ENCODE data around the gene WDFY2.

WDFY2 gene

DNA sequence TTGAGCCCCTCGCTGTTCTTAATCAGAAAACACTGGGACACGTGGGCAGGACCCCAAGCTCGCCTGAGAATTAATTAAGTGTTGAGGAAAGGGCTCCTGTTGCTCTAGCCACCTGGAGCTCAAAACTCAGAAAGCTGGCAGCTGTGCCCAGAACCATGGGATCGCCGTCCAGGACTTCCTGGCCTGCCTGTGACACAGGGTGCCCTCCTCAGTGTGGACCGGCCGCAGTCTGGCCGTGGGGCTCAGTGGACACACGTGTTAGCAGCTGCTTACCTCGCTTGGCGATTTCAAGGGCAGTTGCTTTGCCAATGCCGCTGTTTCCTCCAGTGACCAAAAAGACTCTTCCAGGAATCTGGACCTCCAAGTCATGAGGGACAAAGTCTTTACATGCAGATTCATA, 215.0 kb downstream of the WDFY2 start:
- DNase-seq (ENCODE audit: low spot score): no peak
- TF ChIP-seq, protein P1, sequence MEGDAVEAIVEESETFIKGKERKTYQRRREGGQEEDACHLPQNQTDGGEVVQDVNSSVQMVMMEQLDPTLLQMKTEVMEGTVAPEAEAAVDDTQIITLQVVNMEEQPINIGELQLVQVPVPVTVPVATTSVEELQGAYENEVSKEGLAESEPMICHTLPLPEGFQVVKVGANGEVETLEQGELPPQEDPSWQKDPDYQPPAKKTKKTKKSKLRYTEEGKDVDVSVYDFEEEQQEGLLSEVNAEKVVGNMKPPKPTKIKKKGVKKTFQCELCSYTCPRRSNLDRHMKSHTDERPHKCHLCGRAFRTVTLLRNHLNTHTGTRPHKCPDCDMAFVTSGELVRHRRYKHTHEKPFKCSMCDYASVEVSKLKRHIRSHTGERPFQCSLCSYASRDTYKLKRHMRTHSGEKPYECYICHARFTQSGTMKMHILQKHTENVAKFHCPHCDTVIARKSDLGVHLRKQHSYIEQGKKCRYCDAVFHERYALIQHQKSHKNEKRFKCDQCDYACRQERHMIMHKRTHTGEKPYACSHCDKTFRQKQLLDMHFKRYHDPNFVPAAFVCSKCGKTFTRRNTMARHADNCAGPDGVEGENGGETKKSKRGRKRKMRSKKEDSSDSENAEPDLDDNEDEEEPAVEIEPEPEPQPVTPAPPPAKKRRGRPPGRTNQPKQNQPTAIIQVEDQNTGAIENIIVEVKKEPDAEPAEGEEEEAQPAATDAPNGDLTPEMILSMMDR (IDR thresholded peaks at IDR 0.05; ENCODE audit: borderline replicate concordance, control extremely low read depth, extremely low read depth, insufficient read depth, missing control alignments): no peak
- in situ Hi-C loops (cut with MboI; ENCODE audit: low sequenced_read_pairs, unreplicated experiment): loop anchor here (10.0 to 25.0 kb wide), 2 partner anchors 354 to 512 kb away; no protein-coding TSS in a partner anchor

DNA sequence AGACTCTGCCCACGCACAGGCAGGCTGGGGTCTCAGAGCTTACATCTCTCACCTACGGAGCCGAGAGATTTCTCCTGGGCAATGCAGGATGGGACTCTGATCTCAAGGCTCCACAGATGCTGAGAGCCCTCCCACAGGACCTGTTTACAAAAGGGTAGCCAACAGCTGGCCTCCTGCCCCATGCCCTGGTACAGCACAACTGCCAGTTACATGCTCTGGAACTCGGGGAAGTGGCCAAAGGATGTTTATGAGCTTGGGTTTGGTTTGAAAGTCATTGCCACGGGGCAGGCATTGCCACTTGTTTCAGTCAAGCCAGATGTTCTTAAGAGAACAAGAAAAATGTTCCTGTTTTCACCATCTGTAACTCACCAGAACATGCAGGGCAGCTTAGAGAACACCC, 216.2 kb downstream of the WDFY2 start:
- TF ChIP-seq, protein P1 (IDR thresholded peaks at IDR 0.05; ENCODE audit: borderline replicate concordance, control extremely low read depth, extremely low read depth, insufficient read depth, missing control alignments): no peak
- in situ Hi-C loops (cut with MboI; ENCODE audit: low sequenced_read_pairs, unreplicated experiment): no loop called here
- DNase-seq (ENCODE audit: low spot score): no peak

DNA sequence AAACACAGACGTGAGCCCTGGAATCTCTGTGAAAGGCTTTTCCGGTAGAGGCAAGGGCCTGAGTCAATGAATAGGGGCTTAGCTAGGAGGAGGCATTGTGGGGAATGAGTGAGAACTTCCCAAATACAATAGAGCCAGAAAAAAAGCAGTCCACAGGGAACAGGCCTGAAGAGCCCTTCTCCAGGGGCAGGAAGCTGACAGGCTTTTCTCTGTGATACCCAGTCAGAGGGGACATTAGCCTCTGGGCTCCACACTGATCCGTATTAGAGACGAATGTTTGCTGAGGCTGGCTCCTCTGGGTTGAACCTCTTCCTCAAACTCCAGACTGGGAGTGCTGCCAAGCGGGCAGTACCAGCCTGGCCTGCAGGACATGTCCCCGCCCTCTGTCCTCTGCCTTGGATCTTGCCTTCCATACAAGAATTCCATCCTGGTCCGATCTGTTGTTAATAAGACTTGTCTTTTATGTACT, 217.4 kb downstream of the WDFY2 start:
- in situ Hi-C loops (cut with MboI; ENCODE audit: low sequenced_read_pairs, unreplicated experiment): no loop called here
- TF ChIP-seq, protein P1 (IDR thresholded peaks at IDR 0.05; ENCODE audit: borderline replicate concordance, control extremely low read depth, extremely low read depth, insufficient read depth, missing control alignments): no peak
- DNase-seq (ENCODE audit: low spot score): no peak

DNA sequence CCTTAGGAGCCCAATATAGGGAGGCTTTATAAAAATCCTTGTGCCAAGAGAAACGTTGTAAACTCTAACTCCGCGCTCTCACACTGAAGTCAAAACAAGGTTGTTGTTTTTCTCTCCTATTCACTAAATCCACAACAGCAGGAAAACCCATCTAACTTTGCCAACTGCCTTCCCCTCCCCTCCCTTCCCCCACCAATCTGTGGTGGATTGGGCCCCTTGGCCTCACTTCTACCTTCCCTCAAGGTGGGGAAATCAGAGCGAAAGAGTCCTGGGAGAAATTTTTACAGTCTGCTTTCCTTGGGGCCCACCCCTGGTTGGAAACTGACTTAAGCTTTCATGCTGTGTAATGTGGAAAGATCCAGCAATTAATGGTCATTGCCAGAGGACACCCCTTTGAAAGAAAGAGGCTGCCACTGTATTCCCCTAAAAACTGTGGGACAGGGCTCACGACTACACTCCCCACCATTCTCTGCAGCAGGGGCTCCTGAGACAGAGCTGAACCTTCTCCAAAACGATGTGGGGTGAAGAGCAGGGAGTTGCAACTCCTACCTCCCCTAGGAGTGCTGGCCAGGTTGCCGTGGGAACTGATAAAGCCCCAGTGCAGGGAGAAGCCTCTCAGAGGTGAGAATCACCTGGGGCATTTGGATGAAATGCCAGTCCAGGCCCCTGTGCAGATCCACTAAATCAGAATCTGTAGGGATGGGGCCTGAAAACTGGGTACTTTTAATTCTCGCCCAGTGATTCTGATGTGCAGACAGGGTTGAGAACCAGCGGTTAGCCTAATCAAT, 218.6 kb downstream of the WDFY2 start:
- DNase-seq (ENCODE audit: low spot score): no peak
- TF ChIP-seq, protein P1 (IDR thresholded peaks at IDR 0.05; ENCODE audit: borderline replicate concordance, control extremely low read depth, extremely low read depth, insufficient read depth, missing control alignments): no peak
- in situ Hi-C loops (cut with MboI; ENCODE audit: low sequenced_read_pairs, unreplicated experiment): no loop called here

DNA sequence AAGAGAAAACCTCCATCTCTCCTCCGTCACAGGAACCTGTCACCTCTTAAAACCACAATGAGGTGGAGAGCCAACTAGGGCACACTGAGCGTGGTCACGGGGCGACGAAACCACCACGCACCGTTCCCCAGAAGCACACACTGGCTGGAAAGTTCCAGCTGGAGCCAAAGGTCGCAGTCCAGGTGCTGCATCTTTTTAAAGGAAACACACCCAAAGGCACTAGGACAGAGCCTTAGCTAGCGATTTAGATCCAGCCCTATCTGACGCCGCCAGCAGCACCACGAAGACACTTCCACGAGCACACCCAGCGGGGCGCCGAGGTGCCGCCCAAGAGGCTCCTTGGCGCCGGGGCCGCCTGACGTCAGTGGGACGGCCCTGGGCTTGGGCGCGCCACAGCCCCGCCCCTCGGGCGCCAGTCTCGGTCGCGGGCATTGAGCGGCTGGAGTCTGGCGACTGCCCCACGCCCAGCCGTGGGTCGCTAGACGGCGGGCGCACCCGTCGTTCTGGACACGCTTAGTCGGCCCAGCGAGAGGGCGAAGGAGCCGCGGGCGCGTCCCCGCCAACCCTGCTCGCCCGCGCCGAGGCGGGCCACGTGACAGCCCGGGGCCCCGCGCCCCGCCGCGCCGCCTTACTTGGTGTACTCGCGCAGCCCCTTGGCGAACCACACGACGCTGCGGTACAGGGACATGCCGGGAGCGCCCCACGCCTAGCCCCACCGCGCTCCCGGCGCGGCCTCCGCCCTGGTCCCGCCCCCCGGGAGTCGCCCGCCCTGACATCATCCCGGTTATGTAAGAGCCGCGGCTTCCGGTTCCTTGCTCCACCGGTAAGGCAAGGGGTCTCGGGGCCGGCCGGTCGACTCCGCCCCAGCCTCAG, 219.4 kb downstream of the WDFY2 start, which contains the start of gene DHRS12:
DHRS12 (minus strand) TSS at position 742 of the 873 bp plus-strand sequence. CDS start 4,504 bp downstream, outside the sequence.
- in situ Hi-C loops (cut with MboI; ENCODE audit: low sequenced_read_pairs, unreplicated experiment): no loop called here
- DNase-seq (ENCODE audit: low spot score): peak; percentile 93
- TF ChIP-seq, protein P1 (IDR thresholded peaks at IDR 0.05; ENCODE audit: borderline replicate concordance, control extremely low read depth, extremely low read depth, insufficient read depth, missing control alignments): no peak

All from GM13976 (cell line).